Nephron (organoid): ENCODE measurements around the gene KNL1.

ENCODE experiments used
- H3K27ac Mint-ChIP-seq, 3 experiments: 2 replicates each; pipeline ENCODE4 v1.8.0; 2020; ENCODE audit warnings: mixed read lengths in 3 of 3, mild to moderate bottlenecking in 2 of 3, moderate library complexity in 1 of 3
- H3K27me3 Mint-ChIP-seq: 2 replicates; pipeline ENCODE4 v1.8.0; 2021; ENCODE audit warnings: low read depth, mild to moderate bottlenecking, moderate library complexity, mixed read lengths
- H3K36me3 Mint-ChIP-seq: 2 replicates; pipeline ENCODE4 v1.8.0; 2020; ENCODE audit warnings: low read depth, mixed read lengths
- H3K4me1 Mint-ChIP-seq: 2 replicates; pipeline ENCODE4 v1.8.0; 2020; ENCODE audit warnings: mixed read lengths
- H3K4me3 Mint-ChIP-seq, 3 experiments: 2 replicates each; pipeline ENCODE4 v1.8.0; 2020; ENCODE audit warnings: mild to moderate bottlenecking in 3 of 3, mixed read lengths in 3 of 3, moderate library complexity in 2 of 3
- H3K9me3 Mint-ChIP-seq: 2 replicates; pipeline ENCODE4 v1.8.0; 2020; ENCODE audit warnings: mixed read lengths
- CTCF ChIP-seq, 3 experiments: fragments of 200-600 bp; sonication (generic); IDR thresholded peaks; one replicate each; pipeline ENCODE4 v1.5.0; 2021; ENCODE audit warnings: antibody characterized with exemption in 3 of 3; ENCODE audit not compliant: unreplicated experiment in 3 of 3

Gene KNL1

GRCh38 chr15:40684381-40684780 is 90.3 kb downstream of the KNL1 start:
- H3K9me3 Mint-ChIP-seq: peaks cover 8% of the 10 kb centered on the region
- H3K27me3 Mint-ChIP-seq: no peaks in the 10 kb centered on the region
- no peak overlapping the region for H3K27ac Mint-ChIP-seq
- H3K4me3 Mint-ChIP-seq: no peak overlapping the region
- H3K4me1 Mint-ChIP-seq: peaks cover under 1% of the 10 kb centered on the region
- TF ChIP-seq CTCF (IDR thresholded peaks at IDR 0.05; ENCODE audit: unreplicated experiment in 3 of 3): no peak
- peaks cover 4% of the 10 kb centered on the region for H3K36me3 Mint-ChIP-seq

GRCh38 chr15:40685376-40685775 is 91.3 kb downstream of the KNL1 start:
- Mint-ChIP-seq H3K36me3 (peaks cover 4% of the 10 kb centered on the region), H3K9me3 (peaks cover 8% of the 10 kb centered on the region), H3K27me3 (no peaks in the 10 kb centered on the region), H3K4me1 (peaks cover 6% of the 10 kb centered on the region), H3K4me3 (no peak overlapping the region), H3K27ac (no peak overlapping the region)
- TF ChIP-seq CTCF (IDR thresholded peaks at IDR 0.05; ENCODE audit: unreplicated experiment in 3 of 3): no peak

GRCh38 chr15:40688932-40689799 is 95.1 kb downstream of the KNL1 start:
- H3K4me3 Mint-ChIP-seq: peak overlapping the region; percentile 0 to 13 (median 11)
- no peak for TF ChIP-seq CTCF (IDR thresholded peaks at IDR 0.05; ENCODE audit: unreplicated experiment in 3 of 3)
- peaks cover 8% of the 10 kb centered on the region for H3K9me3 Mint-ChIP-seq
- peaks cover 17% of the 10 kb centered on the region for H3K36me3 Mint-ChIP-seq
- H3K4me1 Mint-ChIP-seq: peaks cover 12% of the 10 kb centered on the region
- H3K27me3 Mint-ChIP-seq: no peaks in the 10 kb centered on the region
- peak overlapping the region in 1 of 3 experiments; percentile 55 for H3K27ac Mint-ChIP-seq

- no peaks in the 10 kb centered on the region for H3K9me3 Mint-ChIP-seq
- peaks cover 25% of the 10 kb centered on the region for H3K4me1 Mint-ChIP-seq
- peaks cover 4% of the 10 kb centered on the region for H3K27me3 Mint-ChIP-seq
- H3K36me3 Mint-ChIP-seq: peaks cover 17% of the 10 kb centered on the region
- H3K27ac Mint-ChIP-seq: no peak overlapping the region
- peak overlapping the region; percentile 53 to 70 (median 60) for H3K4me3 Mint-ChIP-seq
- TF ChIP-seq CTCF (IDR thresholded peaks at IDR 0.05; ENCODE audit: unreplicated experiment in 3 of 3): no peak
Measured at GRCh38 chr15:40691737-40692136, 97.7 kb downstream of the KNL1 start.

GRCh38 chr15:40693904-40694687 is 100.0 kb downstream of the KNL1 start:
- peak overlapping the region; percentile 97 to 99 (median 99) for H3K4me3 Mint-ChIP-seq
- peak overlapping the region; percentile 92 to 98 (median 97) for H3K27ac Mint-ChIP-seq
- no peak for TF ChIP-seq CTCF (IDR thresholded peaks at IDR 0.05; ENCODE audit: unreplicated experiment in 3 of 3)
- peaks cover 17% of the 10 kb centered on the region for H3K36me3 Mint-ChIP-seq
- H3K9me3 Mint-ChIP-seq: no peaks in the 10 kb centered on the region
- H3K4me1 Mint-ChIP-seq: peaks cover 36% of the 10 kb centered on the region
- H3K27me3 Mint-ChIP-seq: peaks cover 4% of the 10 kb centered on the region
